ENCODE measurements around the gene QPCT. TPM values are rescaled to one million over a fixed set of nuclear protein-coding genes. Genes with fewer than 3 reads are reported as not detected.

QPCT gene
- total and polyA plus RNA-seq, 5 donors from 2014 or later, result 0.30 to 0.39 TPM; not detected in 3

DNA sequence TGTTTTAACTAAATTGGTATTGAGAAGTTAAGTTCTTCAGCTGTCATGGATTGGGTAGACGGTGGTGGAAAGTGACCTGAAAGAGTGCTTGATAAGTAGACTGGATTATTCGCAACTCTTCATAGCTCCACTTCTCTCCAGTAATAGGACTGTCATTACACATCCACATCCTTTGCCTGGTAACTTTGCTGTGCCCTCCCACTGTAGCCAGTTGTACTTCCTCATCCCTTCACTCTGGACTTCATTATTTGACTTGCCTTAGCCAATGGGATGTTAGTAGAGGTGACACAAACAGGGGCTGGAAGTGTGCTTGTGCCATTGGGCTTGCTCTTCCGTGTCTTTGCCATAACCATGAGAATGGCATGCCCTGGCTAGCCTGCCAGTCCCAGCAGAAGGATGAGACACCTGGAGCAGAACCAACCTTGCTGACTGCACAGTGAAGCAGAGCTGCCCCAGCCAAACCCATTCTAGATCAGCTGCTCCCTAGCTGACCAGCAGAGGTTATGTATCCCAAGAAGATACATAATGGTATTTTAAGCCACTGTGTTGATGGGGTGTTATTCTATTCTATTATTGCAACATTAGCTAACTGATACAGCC, 16.9 kb downstream of the QPCT start:
- peaks cover 30% of the 10 kb centered on the region for H3K27me3 ChIP-seq (ENCODE audit: control insufficient read depth, insufficient read depth, low read length)
- no peak for ATAC-seq (ENCODE audit: low read depth in 2 of 2)
- Mint-ChIP-seq H3K4me1 (peaks cover 0 to 2% (median 0%) of the 10 kb centered on the region in 4 donors), H3K9me3 (peaks cover 0 to 2% (median 0%) of the 10 kb centered on the region in 7 donors), H3K27ac (no peak overlapping the region), H3K27me3 (peaks cover 53% of the 10 kb centered on the region), H3K4me3 (no peak overlapping the region), H3K36me3 (no peaks in the 10 kb centered on the region)
- no peaks in the 10 kb centered on the region for H3K4me1 ChIP-seq (ENCODE audit: control insufficient read depth, insufficient read depth, low read length, poor library complexity, severe bottlenecking)
- no peak overlapping the region for H3K27ac ChIP-seq (ENCODE audit: insufficient read depth, low read length, poor library complexity, severe bottlenecking)
- H3K4me3 ChIP-seq (ENCODE audit: low read depth, low read length), result no peak overlapping the region
- no peaks in the 10 kb centered on the region for H3K36me3 ChIP-seq (ENCODE audit: control insufficient read depth, insufficient read depth, low read length)
- no peaks in the 10 kb centered on the region for H3K9me3 ChIP-seq (ENCODE audit: control insufficient read depth in 2 of 2, low read length in 2 of 2)
- no peak for DNase-seq

DNA sequence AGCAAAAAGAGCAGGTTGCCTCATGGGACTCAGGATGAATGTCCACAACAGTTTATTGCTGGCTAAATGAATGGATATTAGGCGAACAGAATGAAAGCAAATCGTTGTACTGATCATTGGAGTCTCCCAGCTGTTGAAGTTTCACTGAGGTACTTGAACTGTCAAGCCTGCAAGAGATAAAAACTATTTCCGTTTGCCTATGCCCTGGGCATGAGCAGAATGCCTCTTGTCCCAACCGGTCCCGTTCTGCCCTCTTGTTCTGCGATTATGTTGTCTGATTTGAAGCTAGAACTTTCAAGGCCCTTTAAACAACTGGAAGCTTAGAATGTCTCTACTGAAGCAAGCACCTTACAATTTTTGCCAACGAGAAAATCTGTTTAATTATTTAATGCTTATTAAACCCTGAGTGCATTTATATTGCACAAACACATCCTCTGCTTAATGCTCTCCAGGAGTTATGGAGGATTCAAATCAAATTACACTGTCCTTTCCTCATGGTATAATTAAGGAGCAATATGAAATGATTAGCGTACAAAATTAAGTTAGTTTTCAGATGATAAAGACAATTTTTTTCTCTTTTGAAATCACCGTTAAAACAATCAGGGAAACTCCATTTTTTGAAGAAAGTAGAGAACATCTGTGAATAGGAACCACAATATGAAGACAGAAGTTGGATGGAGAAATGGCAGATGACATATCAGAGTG, 17.7 kb downstream of the QPCT start:
- DNase-seq (no peak), ATAC-seq (ENCODE audit: low read depth in 2 of 2) (no peak)
- H3K27ac ChIP-seq (ENCODE audit: insufficient read depth, low read length, poor library complexity, severe bottlenecking), result no peak overlapping the region
- H3K9me3 ChIP-seq (ENCODE audit: control insufficient read depth in 2 of 2, low read length in 2 of 2), result no peaks in the 10 kb centered on the region
- H3K36me3 ChIP-seq (ENCODE audit: control insufficient read depth, insufficient read depth, low read length), result no peaks in the 10 kb centered on the region
- H3K27me3 Mint-ChIP-seq, result peaks cover 49% of the 10 kb centered on the region
- H3K4me1 Mint-ChIP-seq, result peaks cover 0 to 10% (median 1%) of the 10 kb centered on the region in 4 donors
- H3K27ac Mint-ChIP-seq, result no peak overlapping the region
- no peaks in the 10 kb centered on the region for H3K4me1 ChIP-seq (ENCODE audit: control insufficient read depth, insufficient read depth, low read length, poor library complexity, severe bottlenecking)
- peaks cover 34% of the 10 kb centered on the region for H3K27me3 ChIP-seq (ENCODE audit: control insufficient read depth, insufficient read depth, low read length)
- no peak overlapping the region for H3K4me3 Mint-ChIP-seq
- H3K36me3 Mint-ChIP-seq, result no peaks in the 10 kb centered on the region
- H3K4me3 ChIP-seq (ENCODE audit: low read depth, low read length), result no peak overlapping the region
- peaks cover 0 to 3% (median 0%) of the 10 kb centered on the region in 7 donors for H3K9me3 Mint-ChIP-seq

DNA sequence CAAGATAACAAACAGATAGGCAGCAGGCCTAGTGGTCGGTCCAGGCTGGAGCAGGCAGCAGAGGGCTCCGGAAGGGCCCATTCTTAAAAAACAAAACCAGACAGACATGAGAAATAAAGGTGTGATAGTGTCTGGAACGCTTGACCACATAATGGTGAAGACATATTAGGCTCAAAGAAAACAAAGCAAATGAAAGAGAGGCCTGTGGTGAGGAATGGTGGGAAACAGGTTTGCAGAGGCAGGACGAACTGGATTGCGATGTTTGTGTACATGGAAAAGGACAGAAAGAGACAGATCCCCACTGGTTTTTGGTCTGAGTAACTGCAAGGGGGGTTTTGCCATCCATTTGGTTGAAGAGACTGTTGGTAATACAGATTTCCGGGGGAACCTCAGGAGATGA, 19.9 kb downstream of the QPCT start:
- H3K9me3 Mint-ChIP-seq, result peaks cover 0 to 3% (median 0%) of the 10 kb centered on the region in 7 donors
- no peaks in the 10 kb centered on the region for H3K36me3 ChIP-seq (ENCODE audit: control insufficient read depth, insufficient read depth, low read length)
- peaks cover 0 to 20% (median 11%) of the 10 kb centered on the region in 4 donors for H3K4me1 Mint-ChIP-seq
- no peak overlapping the region for H3K4me3 ChIP-seq (ENCODE audit: low read depth, low read length)
- DNase-seq (no peak), ATAC-seq (ENCODE audit: low read depth in 2 of 2) (no peak)
- no peaks in the 10 kb centered on the region for H3K9me3 ChIP-seq (ENCODE audit: control insufficient read depth in 2 of 2, low read length in 2 of 2)
- peaks cover 30% of the 10 kb centered on the region for H3K27me3 ChIP-seq (ENCODE audit: control insufficient read depth, insufficient read depth, low read length)
- H3K4me3 Mint-ChIP-seq, result no peak overlapping the region
- H3K4me1 ChIP-seq (ENCODE audit: control insufficient read depth, insufficient read depth, low read length, poor library complexity, severe bottlenecking), result no peaks in the 10 kb centered on the region
- no peak overlapping the region for H3K27ac ChIP-seq (ENCODE audit: insufficient read depth, low read length, poor library complexity, severe bottlenecking)
- no peaks in the 10 kb centered on the region for H3K36me3 Mint-ChIP-seq
- peaks cover 53% of the 10 kb centered on the region for H3K27me3 Mint-ChIP-seq
- H3K27ac Mint-ChIP-seq, result no peak overlapping the region

GRCh38 chr2:37365669-37366068, 21.2 kb downstream of the QPCT start:
- H3K36me3 Mint-ChIP-seq, result no peaks in the 10 kb centered on the region

DNA sequence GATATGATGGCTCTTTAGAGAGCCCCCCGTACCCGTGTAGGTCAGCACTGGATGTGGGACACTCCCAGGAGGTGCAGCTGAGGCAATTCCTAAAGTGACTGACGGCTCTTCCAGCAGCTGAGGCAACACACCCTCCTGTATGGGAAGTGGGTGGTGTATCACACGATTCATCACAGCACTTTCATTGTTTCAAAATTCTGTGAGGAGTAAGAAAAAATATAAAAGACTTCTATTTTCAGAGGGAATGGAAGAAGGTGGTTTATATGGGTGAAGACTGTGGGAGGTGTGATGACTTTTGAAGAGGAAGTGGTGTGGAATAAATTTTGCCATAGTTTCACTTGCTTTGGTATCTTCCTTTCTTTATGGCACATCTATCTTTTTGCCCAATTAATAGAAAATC, 22.3 kb downstream of the QPCT start:
- Histone ChIP-seq H3K36me3 (ENCODE audit: control insufficient read depth, insufficient read depth, low read length) (no peaks in the 10 kb centered on the region), H3K4me1 (ENCODE audit: control insufficient read depth, insufficient read depth, low read length, poor library complexity, severe bottlenecking) (no peaks in the 10 kb centered on the region), H3K27ac (ENCODE audit: insufficient read depth, low read length, poor library complexity, severe bottlenecking) (no peak overlapping the region), H3K27me3 (ENCODE audit: control insufficient read depth, insufficient read depth, low read length) (peaks cover 20% of the 10 kb centered on the region), H3K9me3 (ENCODE audit: control insufficient read depth in 2 of 2, low read length in 2 of 2) (no peaks in the 10 kb centered on the region), H3K4me3 (ENCODE audit: low read depth, low read length) (no peak overlapping the region)
- H3K9me3 Mint-ChIP-seq, result peaks cover 0 to 3% (median 0%) of the 10 kb centered on the region in 7 donors
- ATAC-seq (ENCODE audit: low read depth in 2 of 2) (no peak), DNase-seq (no peak)
- H3K4me3 Mint-ChIP-seq, result no peak overlapping the region
- H3K4me1 Mint-ChIP-seq, result peaks cover 0 to 20% (median 11%) of the 10 kb centered on the region in 4 donors
- H3K36me3 Mint-ChIP-seq, result no peaks in the 10 kb centered on the region
- H3K27ac Mint-ChIP-seq, result no peak overlapping the region
- H3K27me3 Mint-ChIP-seq, result peaks cover 50% of the 10 kb centered on the region

More at GRCh38 chr2:37365669-37366068, 21.2 kb downstream of the QPCT start:
- peaks cover 22% of the 10 kb centered on the region for H3K27me3 ChIP-seq (ENCODE audit: control insufficient read depth, insufficient read depth, low read length)
- Mint-ChIP-seq H3K27me3 (peaks cover 49% of the 10 kb centered on the region), H3K9me3 (peaks cover 0 to 3% (median 0%) of the 10 kb centered on the region in 7 donors), H3K27ac (no peak overlapping the region), H3K4me1 (peaks cover 0 to 20% (median 11%) of the 10 kb centered on the region in 4 donors), H3K4me3 (no peak overlapping the region)
- H3K9me3 ChIP-seq (ENCODE audit: control insufficient read depth in 2 of 2, low read length in 2 of 2), result no peaks in the 10 kb centered on the region
- ATAC-seq (ENCODE audit: low read depth in 2 of 2), result no peak
- no peaks in the 10 kb centered on the region for H3K36me3 ChIP-seq (ENCODE audit: control insufficient read depth, insufficient read depth, low read length)
- H3K4me3 ChIP-seq (ENCODE audit: low read depth, low read length), result no peak overlapping the region
- H3K27ac ChIP-seq (ENCODE audit: insufficient read depth, low read length, poor library complexity, severe bottlenecking), result no peak overlapping the region
- DNase-seq, result peak in 1 of 3 donors; percentile 35
- H3K4me1 ChIP-seq (ENCODE audit: control insufficient read depth, insufficient read depth, low read length, poor library complexity, severe bottlenecking), result no peaks in the 10 kb centered on the region

DNA sequence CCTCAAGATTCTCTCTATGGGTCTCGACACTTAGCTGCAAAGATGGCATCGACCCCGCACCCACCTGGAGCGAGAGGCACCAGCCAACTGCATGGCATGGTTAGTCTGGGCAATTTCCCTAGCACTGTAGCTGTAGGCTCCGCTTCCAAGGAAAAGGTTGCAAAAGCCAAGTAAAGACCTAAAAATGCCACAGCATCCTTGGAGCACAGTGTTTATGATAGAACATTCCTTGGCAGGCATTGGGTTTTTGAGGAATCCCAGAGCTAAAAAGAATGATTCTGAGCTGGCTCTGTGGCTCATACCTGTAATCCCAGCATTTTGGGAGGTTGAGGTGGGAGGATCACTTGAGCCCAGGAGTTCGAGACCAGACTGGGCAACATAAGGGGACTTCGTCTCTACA, 22.9 kb downstream of the QPCT start:
- Histone ChIP-seq H3K27ac (ENCODE audit: insufficient read depth, low read length, poor library complexity, severe bottlenecking) (no peak overlapping the region), H3K4me3 (ENCODE audit: low read depth, low read length) (no peak overlapping the region), H3K4me1 (ENCODE audit: control insufficient read depth, insufficient read depth, low read length, poor library complexity, severe bottlenecking) (no peaks in the 10 kb centered on the region), H3K9me3 (ENCODE audit: control insufficient read depth in 2 of 2, low read length in 2 of 2) (no peaks in the 10 kb centered on the region), H3K27me3 (ENCODE audit: control insufficient read depth, insufficient read depth, low read length) (peaks cover 25% of the 10 kb centered on the region), H3K36me3 (ENCODE audit: control insufficient read depth, insufficient read depth, low read length) (no peaks in the 10 kb centered on the region)
- no peak for DNase-seq
- ATAC-seq (ENCODE audit: low read depth in 2 of 2), result no peak
- H3K4me1 Mint-ChIP-seq, result peaks cover 0 to 20% (median 11%) of the 10 kb centered on the region in 4 donors
- no peak overlapping the region for H3K4me3 Mint-ChIP-seq
- no peaks in the 10 kb centered on the region for H3K36me3 Mint-ChIP-seq
- H3K27me3 Mint-ChIP-seq, result peaks cover 52% of the 10 kb centered on the region
- peaks cover 0 to 3% (median 0%) of the 10 kb centered on the region in 7 donors for H3K9me3 Mint-ChIP-seq
- H3K27ac Mint-ChIP-seq, result no peak overlapping the region

DNA sequence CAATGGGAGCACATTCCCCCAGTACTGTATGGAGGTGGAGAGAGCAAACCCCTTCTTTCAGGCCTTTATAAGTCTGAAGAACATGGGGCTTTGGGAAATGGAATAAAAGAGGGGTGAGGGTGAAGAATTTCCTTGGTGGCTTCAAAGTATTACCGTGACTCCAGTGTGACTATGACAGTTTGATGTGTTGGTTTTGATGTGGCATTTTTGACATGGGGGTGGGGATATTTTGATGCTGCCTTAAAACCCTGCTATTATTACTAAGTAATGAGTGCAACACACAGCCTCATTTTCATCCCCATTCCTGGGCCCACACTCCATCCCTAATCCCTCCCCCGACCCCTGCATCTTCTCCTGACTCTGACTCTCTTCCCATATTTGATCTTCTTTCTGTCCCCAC, 23.6 kb downstream of the QPCT start:
- DNase-seq (peak in 1 of 3 donors; percentile 13), ATAC-seq (ENCODE audit: low read depth in 2 of 2) (no peak)
- Mint-ChIP-seq H3K4me1 (peaks cover 0 to 20% (median 11%) of the 10 kb centered on the region in 4 donors), H3K36me3 (no peaks in the 10 kb centered on the region), H3K4me3 (no peak overlapping the region), H3K9me3 (peaks cover 0 to 3% (median 0%) of the 10 kb centered on the region in 7 donors), H3K27me3 (peaks cover 49% of the 10 kb centered on the region), H3K27ac (no peak overlapping the region)
- peaks cover 27% of the 10 kb centered on the region for H3K27me3 ChIP-seq (ENCODE audit: control insufficient read depth, insufficient read depth, low read length)
- no peaks in the 10 kb centered on the region for H3K36me3 ChIP-seq (ENCODE audit: control insufficient read depth, insufficient read depth, low read length)
- no peaks in the 10 kb centered on the region for H3K9me3 ChIP-seq (ENCODE audit: control insufficient read depth in 2 of 2, low read length in 2 of 2)
- no peaks in the 10 kb centered on the region for H3K4me1 ChIP-seq (ENCODE audit: control insufficient read depth, insufficient read depth, low read length, poor library complexity, severe bottlenecking)
- H3K4me3 ChIP-seq (ENCODE audit: low read depth, low read length), result no peak overlapping the region
- no peak overlapping the region for H3K27ac ChIP-seq (ENCODE audit: insufficient read depth, low read length, poor library complexity, severe bottlenecking)

Measured in CD4-positive, CD25-positive, alpha-beta regulatory T cell (primary cell).